ENCODE data around the gene TSPAN9.

The TSPAN9 gene

GRCh38 chr12:3249081-3249800, 172.1 kb downstream of the TSPAN9 start:
- TF ChIP-seq TAF1 (IDR thresholded peaks at IDR 0.05; ENCODE audit: borderline replicate concordance, insufficient read depth, low read length) (no peak), SIN3A (IDR thresholded peaks at IDR 0.05; ENCODE audit: borderline replicate concordance, insufficient read depth, low read length) (no peak), FOXP2 (optimal IDR thresholded peaks at IDR 0.05; ENCODE audit: borderline replicate concordance, extremely low read depth, extremely low read length, insufficient read depth) (no peak), REST (IDR thresholded peaks at IDR 0.05; ENCODE audit: insufficient read depth in 1 of 2, low read depth in 2 of 2, low read length in 2 of 2) (no peak), POLR2AphosphoS5 (IDR thresholded peaks at IDR 0.05; ENCODE audit: low read depth, low read length) (no peak)

- TF ChIP-seq REST (IDR thresholded peaks at IDR 0.05; ENCODE audit: insufficient read depth in 1 of 2, low read depth in 2 of 2, low read length in 2 of 2) (no peak), FOXP2 (optimal IDR thresholded peaks at IDR 0.05; ENCODE audit: borderline replicate concordance, extremely low read depth, extremely low read length, insufficient read depth) (no peak), POLR2AphosphoS5 (IDR thresholded peaks at IDR 0.05; ENCODE audit: low read depth, low read length) (no peak), TAF1 (IDR thresholded peaks at IDR 0.05; ENCODE audit: borderline replicate concordance, insufficient read depth, low read length) (no peak), SIN3A (IDR thresholded peaks at IDR 0.05; ENCODE audit: borderline replicate concordance, insufficient read depth, low read length) (no peak)
Measured at GRCh38 chr12:3250034-3250433, 172.9 kb downstream of the TSPAN9 start.

- TF ChIP-seq POLR2AphosphoS5 (IDR thresholded peaks at IDR 0.05; ENCODE audit: low read depth, low read length) (no peak), SIN3A (IDR thresholded peaks at IDR 0.05; ENCODE audit: borderline replicate concordance, insufficient read depth, low read length) (no peak), REST (IDR thresholded peaks at IDR 0.05; ENCODE audit: insufficient read depth in 1 of 2, low read depth in 2 of 2, low read length in 2 of 2) (no peak), FOXP2 (optimal IDR thresholded peaks at IDR 0.05; ENCODE audit: borderline replicate concordance, extremely low read depth, extremely low read length, insufficient read depth) (no peak), TAF1 (IDR thresholded peaks at IDR 0.05; ENCODE audit: borderline replicate concordance, insufficient read depth, low read length) (no peak)
Measured at GRCh38 chr12:3250576-3250975, 173.4 kb downstream of the TSPAN9 start.

- TF ChIP-seq REST (IDR thresholded peaks at IDR 0.05; ENCODE audit: insufficient read depth in 1 of 2, low read depth in 2 of 2, low read length in 2 of 2) (no peak), FOXP2 (optimal IDR thresholded peaks at IDR 0.05; ENCODE audit: borderline replicate concordance, extremely low read depth, extremely low read length, insufficient read depth) (no peak), TAF1 (IDR thresholded peaks at IDR 0.05; ENCODE audit: borderline replicate concordance, insufficient read depth, low read length) (no peak), SIN3A (IDR thresholded peaks at IDR 0.05; ENCODE audit: borderline replicate concordance, insufficient read depth, low read length) (no peak), POLR2AphosphoS5 (IDR thresholded peaks at IDR 0.05; ENCODE audit: low read depth, low read length) (no peak)
Measured at GRCh38 chr12:3251067-3251466, 173.9 kb downstream of the TSPAN9 start.
